ENCODE results near the gene RHOT1. TPM values are rescaled to one million over a fixed set of nuclear protein-coding genes. Genes with fewer than 3 reads are reported as not detected.
A peak's percentile ranks its signal among the peaks of the same experiment; 100 is the strongest.
"Not testable (repeated sequence)": the region's sequence is repeated elsewhere in the genome, so short reads cannot be mapped to it uniquely, and the experiment has no call there.

Gene RHOT1
- total RNA-seq, 1 donor from 2014 or later, result 34.6 TPM

DNA sequence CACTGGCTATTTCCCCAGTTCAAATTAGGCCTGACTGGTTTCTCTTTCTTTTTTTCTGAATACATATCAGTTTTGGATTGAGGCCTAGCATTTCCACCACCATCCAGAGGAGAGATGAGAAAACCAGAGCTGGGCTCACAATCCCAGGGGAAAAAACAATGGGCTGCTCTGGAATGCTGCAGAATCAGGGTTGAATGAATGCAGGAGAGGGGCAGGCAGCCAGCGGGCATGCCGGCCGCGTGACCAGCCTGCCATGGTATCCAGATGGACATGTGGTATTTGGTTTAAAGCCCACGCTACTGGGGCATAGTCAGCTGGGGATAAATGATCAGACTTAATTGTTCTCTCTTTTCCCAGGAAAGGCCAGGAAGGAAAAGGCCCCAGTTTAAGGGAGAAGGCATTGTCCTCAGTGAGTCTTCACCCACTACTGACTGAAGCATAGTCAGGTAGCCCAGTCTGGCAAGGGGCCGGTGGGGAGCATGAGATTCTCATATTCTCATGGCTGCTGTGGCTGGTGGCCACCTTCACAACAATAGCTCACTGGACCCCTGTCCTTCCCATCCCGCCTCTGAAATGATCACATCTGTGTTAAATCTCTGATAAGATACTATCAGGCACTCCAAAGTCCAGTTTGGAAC lies 38.7 kb upstream of the RHOT1 start:
- H3K36me3 Mint-ChIP-seq, result no peaks in the 10 kb centered on the region
- H3K27ac Mint-ChIP-seq, result no peak overlapping the region
- peaks cover 2% of the 10 kb centered on the region for H3K4me1 Mint-ChIP-seq
- DNase-seq (ENCODE audit: low spot score in 2 of 2, unreplicated experiment in 2 of 2), result no peak
- no peak overlapping the region for H3K4me3 Mint-ChIP-seq
- no peaks in the 10 kb centered on the region for H3K9me3 Mint-ChIP-seq
- TF ChIP-seq CTCF (IDR thresholded peaks at IDR 0.05; ENCODE audit: unreplicated experiment), result no peak
- no peaks in the 10 kb centered on the region for H3K27me3 Mint-ChIP-seq (ENCODE audit: low read depth)

- TF ChIP-seq CTCF (IDR thresholded peaks at IDR 0.05; ENCODE audit: unreplicated experiment), result no peak
- Mint-ChIP-seq H3K27ac (no peak overlapping the region), H3K9me3 (no peaks in the 10 kb centered on the region), H3K4me1 (no peaks in the 10 kb centered on the region), H3K4me3 (no peak overlapping the region), H3K27me3 (ENCODE audit: low read depth) (no peaks in the 10 kb centered on the region), H3K36me3 (no peaks in the 10 kb centered on the region)
- DNase-seq (ENCODE audit: low spot score in 2 of 2, unreplicated experiment in 2 of 2), result no peak
Measured at GRCh38 chr17:32104158-32104557, 38.1 kb upstream of the RHOT1 start.

DNA sequence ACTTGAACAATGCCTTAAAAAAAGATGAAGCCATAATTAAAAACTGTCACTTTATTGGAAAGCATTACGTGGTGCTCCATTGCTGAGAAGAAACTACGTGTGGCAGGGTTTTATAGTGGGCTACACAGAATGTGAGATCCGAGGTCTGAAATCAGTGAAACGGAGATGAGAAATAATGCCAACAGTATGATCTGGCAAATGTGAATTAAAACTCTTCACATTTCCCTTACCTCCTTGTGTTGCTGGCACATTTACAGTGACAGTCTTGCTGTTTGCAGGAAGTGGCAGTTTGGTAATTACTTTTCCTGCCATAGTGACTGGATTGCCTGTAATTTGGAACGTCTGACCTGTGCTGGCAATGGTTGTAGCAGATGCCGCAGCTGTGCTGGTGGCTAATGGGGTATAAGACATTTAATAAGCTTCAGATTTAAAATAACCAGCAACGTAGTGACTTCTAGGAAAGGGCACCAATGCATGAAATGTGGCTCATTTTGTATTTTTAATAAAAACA lies 35.8 kb upstream of the RHOT1 start:
- DNase-seq (ENCODE audit: low spot score in 2 of 2, unreplicated experiment in 2 of 2); H3K27ac Mint-ChIP-seq; H3K36me3 Mint-ChIP-seq; H3K4me1 Mint-ChIP-seq; H3K9me3 Mint-ChIP-seq; H3K4me3 Mint-ChIP-seq; H3K27me3 Mint-ChIP-seq (ENCODE audit: low read depth): not testable (repeated sequence)

DNA sequence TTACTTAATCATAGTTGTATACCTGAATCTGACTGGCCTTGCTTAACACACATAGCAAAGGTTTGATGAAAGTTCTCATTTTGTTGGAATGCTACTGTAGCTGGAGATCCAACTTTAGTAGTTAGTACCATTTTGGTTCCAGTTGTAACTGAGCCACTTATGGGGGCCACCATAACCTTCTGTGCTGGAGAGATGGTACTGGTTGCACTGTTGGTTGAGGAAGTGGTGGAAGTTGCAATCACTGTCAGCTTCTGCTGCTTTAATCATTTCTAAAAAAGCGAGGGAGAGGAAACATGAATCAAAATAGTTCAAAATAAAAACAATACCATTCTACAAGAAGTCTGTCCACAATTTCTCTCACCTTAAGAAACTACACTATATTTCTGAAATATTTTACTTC lies 35.1 kb upstream of the RHOT1 start:
- not testable (repeated sequence) for H3K27me3 Mint-ChIP-seq (ENCODE audit: low read depth); DNase-seq (ENCODE audit: low spot score in 2 of 2, unreplicated experiment in 2 of 2); H3K27ac Mint-ChIP-seq; H3K4me3 Mint-ChIP-seq; H3K9me3 Mint-ChIP-seq; H3K36me3 Mint-ChIP-seq
- peaks cover 13% of the 10 kb centered on the region for H3K4me1 Mint-ChIP-seq

- no peak for DNase-seq (ENCODE audit: low spot score in 2 of 2, unreplicated experiment in 2 of 2)
- H3K4me1 Mint-ChIP-seq, result peaks cover 15% of the 10 kb centered on the region
- H3K36me3 Mint-ChIP-seq, result no peaks in the 10 kb centered on the region
- no peak overlapping the region for H3K27ac Mint-ChIP-seq
- H3K9me3 Mint-ChIP-seq, result no peaks in the 10 kb centered on the region
- TF ChIP-seq CTCF (IDR thresholded peaks at IDR 0.05; ENCODE audit: unreplicated experiment), result no peak
- H3K4me3 Mint-ChIP-seq, result no peak overlapping the region
- H3K27me3 Mint-ChIP-seq (ENCODE audit: low read depth), result no peaks in the 10 kb centered on the region
Measured at GRCh38 chr17:32110596-32110995, 31.7 kb upstream of the RHOT1 start.

GRCh38 chr17:32111141-32111771 lies 31.0 kb upstream of the RHOT1 start:
- peak; percentile 41 for TF ChIP-seq CTCF (IDR thresholded peaks at IDR 0.05; ENCODE audit: unreplicated experiment)
- no peak overlapping the region for H3K4me3 Mint-ChIP-seq
- no peaks in the 10 kb centered on the region for H3K36me3 Mint-ChIP-seq
- no peaks in the 10 kb centered on the region for H3K9me3 Mint-ChIP-seq
- H3K27me3 Mint-ChIP-seq (ENCODE audit: low read depth), result peaks cover 2% of the 10 kb centered on the region
- DNase-seq (ENCODE audit: low spot score in 2 of 2, unreplicated experiment in 2 of 2), result peak; percentile 65 to 83
- peak overlapping the region; percentile 83 for H3K27ac Mint-ChIP-seq
- peaks cover 17% of the 10 kb centered on the region for H3K4me1 Mint-ChIP-seq

Data from mesothelial cell of epicardium (in vitro differentiated cells).